ENCODE data around the gene LAG3.
A peak's percentile ranks its signal among the peaks of the same experiment; 100 is the strongest.

Gene LAG3

DNA sequence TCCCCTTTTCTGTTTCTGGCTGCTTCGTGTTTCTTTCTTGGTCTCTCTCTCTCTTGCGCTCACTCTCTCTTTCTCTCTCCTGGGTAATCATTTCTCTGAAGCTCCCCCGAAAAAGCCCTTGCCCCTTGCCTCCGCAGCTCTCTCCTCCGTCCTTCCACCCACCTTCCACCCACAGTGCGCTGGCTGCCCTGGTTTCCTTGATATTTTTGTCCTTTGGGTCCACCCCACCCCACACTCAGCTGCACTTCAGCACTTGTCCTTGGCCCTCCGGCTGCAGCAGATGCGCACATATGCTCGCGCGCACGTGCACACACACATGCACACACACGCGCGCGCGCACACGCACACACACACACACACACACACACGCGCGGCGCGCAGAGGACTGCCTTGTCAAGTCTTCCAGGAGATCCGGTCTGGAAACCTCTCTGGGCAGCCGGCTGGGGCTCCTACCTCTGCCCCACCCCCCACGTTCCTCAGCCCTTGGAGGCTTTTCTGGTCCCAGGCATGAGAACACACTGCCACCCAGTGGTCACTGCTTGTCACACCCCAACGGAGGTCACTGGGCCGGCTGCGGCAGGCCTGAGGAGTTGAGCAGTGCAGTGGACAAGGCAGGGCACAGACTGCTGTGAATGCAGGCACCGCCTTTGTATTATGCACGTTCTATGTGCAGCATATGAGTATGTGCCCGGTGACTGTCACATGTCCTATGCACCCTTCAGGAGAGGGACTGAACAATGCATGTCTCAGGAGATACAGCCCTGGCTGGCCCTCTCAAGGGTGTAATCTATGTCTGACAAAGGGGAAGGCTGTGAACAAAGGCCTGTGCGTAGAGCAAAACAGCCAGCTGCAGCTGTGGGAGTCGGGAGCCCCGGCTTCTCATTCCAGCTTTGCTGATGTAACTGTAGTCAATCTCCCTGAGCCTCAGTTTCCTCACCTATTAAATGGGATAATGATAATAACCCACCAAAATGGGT lies 6.5 kb downstream of the LAG3 start:
- peak overlapping the region; percentile 86 for H3K4me2 ChIP-seq
- H3K27ac ChIP-seq = no peak overlapping the region

DNA sequence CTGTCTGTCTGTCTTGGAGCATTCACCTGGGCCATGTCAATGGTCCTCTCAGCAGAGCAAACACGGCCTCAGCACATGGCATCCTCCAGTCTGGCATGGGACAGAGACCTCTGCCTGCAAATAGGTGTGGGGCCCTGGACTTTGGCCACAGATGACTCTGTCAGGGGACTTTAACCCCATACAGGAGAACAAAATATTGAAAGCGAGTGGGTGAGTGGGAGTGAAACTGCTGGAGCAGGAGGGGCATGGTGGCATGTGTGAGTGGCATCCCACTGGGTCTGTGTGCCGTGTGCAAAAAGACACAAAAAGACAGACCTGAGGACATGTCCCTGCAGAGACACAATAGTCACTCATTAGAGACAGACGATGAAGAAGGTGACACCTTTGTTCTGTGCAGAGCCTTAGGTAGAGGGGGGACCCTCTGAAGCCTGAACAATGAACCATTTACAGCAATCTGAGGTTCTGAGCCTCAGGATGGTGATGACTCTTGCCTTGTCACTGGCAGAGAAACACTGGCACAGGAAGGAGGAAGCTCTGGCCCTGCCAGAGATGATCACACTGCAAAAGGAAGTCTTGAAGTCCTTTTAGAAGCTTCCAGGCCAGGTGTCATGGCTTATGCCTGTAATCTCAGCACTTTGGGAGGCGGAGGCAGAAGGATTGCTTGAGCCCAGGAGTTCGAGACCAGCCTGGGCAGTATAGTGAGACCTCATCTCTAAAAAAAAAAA lies 7.5 kb downstream of the LAG3 start:
- H3K4me1 ChIP-seq = peaks cover 70% of the 10 kb centered on the region
- peak overlapping the region; percentile 86; the same call in 1 of the 2 replicates for H3K4me2 ChIP-seq
- peaks cover 22% of the 10 kb centered on the region; the same call in 1 of the 2 replicates for H4K20me1 ChIP-seq
- H3K9me3 ChIP-seq = no peaks in the 10 kb centered on the region
- no peak overlapping the region for H3K4me3 ChIP-seq
- H3K27ac ChIP-seq = no peak overlapping the region
- peaks cover 89% of the 10 kb centered on the region for H3K27me3 ChIP-seq
- no peak overlapping the region for H3K9ac ChIP-seq
- no peaks in the 10 kb centered on the region for H3K36me3 ChIP-seq
- no peak for TF ChIP-seq Cebpa-rat (IDR thresholded peaks at IDR 0.05)

More for the DNA sequence above, 6.5 kb downstream of the LAG3 start:
- no peak overlapping the region for H3K9ac ChIP-seq
- no peaks in the 10 kb centered on the region for H3K36me3 ChIP-seq
- no peak for TF ChIP-seq Cebpa-rat (IDR thresholded peaks at IDR 0.05)
- H3K9me3 ChIP-seq = no peaks in the 10 kb centered on the region
- peak overlapping the region; percentile 60 for H3K4me3 ChIP-seq
- H3K4me1 ChIP-seq = peaks cover 60% of the 10 kb centered on the region
- H3K27me3 ChIP-seq = peaks cover 89% of the 10 kb centered on the region
- peaks cover 29% of the 10 kb centered on the region; the same call in 1 of the 2 replicates for H4K20me1 ChIP-seq

DNA sequence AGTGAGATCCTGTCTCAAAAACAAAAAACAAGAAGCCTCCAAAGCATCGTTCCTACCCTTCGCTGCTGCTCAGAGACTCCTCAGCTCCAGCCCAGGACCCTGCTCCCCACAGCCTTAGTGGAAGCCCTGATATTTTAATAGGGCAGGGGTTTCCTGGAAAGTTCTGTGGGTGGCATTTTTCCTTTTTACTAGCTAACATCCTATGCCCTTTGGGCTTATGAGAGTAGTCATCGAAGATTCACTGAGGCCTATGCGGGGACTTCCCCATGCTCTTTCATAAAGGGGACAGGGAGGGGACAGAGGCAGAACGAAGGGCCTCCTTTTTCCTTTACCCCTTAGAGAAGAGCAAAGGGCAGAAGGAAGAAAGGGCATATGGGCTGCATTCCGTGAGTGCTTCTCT lies 8.3 kb downstream of the LAG3 start:
- Histone ChIP-seq H3K9ac (no peak overlapping the region), H3K36me3 (no peaks in the 10 kb centered on the region)
- TF ChIP-seq Cebpa-rat (IDR thresholded peaks at IDR 0.05) = no peak

DNA sequence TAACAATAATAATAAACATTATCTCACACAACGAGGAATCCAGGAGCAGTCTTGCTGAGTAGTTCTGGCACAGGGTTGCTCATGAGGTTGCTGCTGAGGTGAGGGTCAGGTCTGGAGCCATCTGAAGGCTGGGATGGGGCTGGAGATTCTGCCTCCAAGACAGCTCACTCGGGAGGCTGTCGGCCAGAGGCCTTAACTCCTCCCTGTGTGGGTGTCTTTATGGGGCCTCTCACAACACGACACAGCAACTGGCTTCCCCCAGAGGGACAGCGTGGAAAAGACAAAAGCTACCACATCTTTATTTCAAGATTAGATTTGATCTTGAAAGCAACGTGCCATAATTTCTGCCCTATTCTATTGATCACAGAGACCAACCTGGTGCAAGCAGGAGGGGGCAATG lies 9.8 kb downstream of the LAG3 start:
- Histone ChIP-seq H3K27me3 (peaks cover 86% of the 10 kb centered on the region), H3K9ac (peak overlapping the region; percentile 12; the same call in 1 of the 2 replicates), H3K36me3 (no peaks in the 10 kb centered on the region), H3K4me3 (no peak overlapping the region; the same call in 1 of the 2 replicates), H3K27ac (peak overlapping the region; percentile 36; the same call in 1 of the 2 replicates), H4K20me1 (peaks cover 21% of the 10 kb centered on the region; the same call in 1 of the 2 replicates), H3K4me2 (peak overlapping the region; percentile 76; the same call in 1 of the 2 replicates), H3K9me3 (no peaks in the 10 kb centered on the region), H3K4me1 (peaks cover 76% of the 10 kb centered on the region)
- no peak for TF ChIP-seq Cebpa-rat (IDR thresholded peaks at IDR 0.05)

More for the DNA sequence above, 8.3 kb downstream of the LAG3 start:
- no peaks in the 10 kb centered on the region for H3K9me3 ChIP-seq
- H4K20me1 ChIP-seq = peaks cover 21% of the 10 kb centered on the region; the same call in 1 of the 2 replicates
- H3K4me3 ChIP-seq = no peak overlapping the region
- no peak overlapping the region for H3K27ac ChIP-seq
- peaks cover 89% of the 10 kb centered on the region for H3K27me3 ChIP-seq
- H3K4me1 ChIP-seq = peaks cover 73% of the 10 kb centered on the region
- peak overlapping the region; percentile 17; the same call in 1 of the 2 replicates for H3K4me2 ChIP-seq

DNA sequence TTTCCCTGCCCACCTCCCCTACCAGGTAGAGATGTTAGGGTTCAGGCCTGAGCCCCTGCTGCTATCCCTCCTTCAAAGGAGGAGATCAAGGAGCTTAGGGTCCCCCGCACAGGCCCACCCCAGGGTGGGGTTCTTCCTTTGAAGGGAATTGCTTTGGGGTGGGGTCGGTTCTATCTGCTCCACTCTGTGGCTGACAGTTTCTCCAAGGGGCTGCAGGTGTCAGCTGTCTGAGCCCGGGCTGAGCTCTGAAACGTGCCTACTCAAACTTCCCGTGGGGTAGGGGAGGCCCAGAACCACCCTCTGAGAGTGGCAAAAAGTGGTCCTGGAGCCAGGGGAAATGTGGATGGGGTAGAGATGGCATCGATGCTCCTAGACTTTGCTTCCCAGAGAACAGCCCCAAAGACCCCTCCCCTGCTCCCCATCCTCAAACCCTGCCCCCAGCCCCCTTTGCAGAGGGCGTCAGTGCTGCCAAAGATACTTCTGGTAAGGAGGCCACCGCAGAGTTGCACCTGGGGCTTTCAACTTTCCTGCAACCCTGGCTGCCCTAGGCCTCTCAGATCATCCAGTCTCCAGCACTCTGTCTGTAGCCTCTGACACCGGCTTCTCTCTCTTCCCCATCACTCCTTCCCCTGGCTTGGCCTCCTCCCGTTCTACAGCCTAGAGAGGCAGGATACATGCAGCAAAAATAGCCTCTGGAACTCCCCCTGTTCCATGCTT lies 10.7 kb downstream of the LAG3 start:
- peak overlapping the region; percentile 40; the same call in 1 of the 2 replicates for H3K9ac ChIP-seq
- H3K36me3 ChIP-seq = no peaks in the 10 kb centered on the region
- peaks cover 16% of the 10 kb centered on the region; the same call in 1 of the 2 replicates for H4K20me1 ChIP-seq
- peak overlapping the region; percentile 36; the same call in 1 of the 2 replicates for H3K27ac ChIP-seq
- peaks cover 86% of the 10 kb centered on the region for H3K27me3 ChIP-seq
- H3K9me3 ChIP-seq = no peaks in the 10 kb centered on the region
- no peak for TF ChIP-seq Cebpa-rat (IDR thresholded peaks at IDR 0.05)
- peaks cover 73% of the 10 kb centered on the region for H3K4me1 ChIP-seq
- H3K4me3 ChIP-seq = no peak overlapping the region; the same call in 1 of the 2 replicates
- peak overlapping the region; percentile 76 for H3K4me2 ChIP-seq

DNA sequence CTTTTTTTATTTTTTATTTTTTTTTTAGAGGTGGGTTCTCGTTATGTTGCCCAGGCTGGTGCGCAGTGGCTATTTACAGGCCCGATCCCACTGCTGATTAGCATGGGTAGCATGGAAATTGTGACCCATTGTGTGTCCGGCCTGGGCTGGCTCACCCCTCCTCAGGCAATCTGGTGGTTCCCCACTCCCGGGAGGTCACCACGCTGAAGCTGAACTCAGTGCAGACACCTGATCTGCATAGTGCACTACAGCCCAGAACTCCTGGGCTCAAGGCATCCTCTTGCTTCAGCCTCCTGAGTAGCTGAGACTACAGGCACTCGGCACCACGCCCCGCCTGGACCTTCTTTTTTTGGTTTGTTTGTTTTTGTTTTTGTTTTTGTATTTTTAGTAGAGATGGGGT lies 11.5 kb downstream of the LAG3 start:
- no peak overlapping the region; the same call in 1 of the 2 replicates for H3K27ac ChIP-seq
- H3K36me3 ChIP-seq = no peaks in the 10 kb centered on the region
- no peaks in the 10 kb centered on the region for H3K9me3 ChIP-seq
- H3K9ac ChIP-seq = no peak overlapping the region
- TF ChIP-seq Cebpa-rat (IDR thresholded peaks at IDR 0.05) = no peak
- H4K20me1 ChIP-seq = peaks cover 14% of the 10 kb centered on the region; the same call in 1 of the 2 replicates
- H3K4me1 ChIP-seq = peaks cover 65% of the 10 kb centered on the region
- H3K4me2 ChIP-seq = peak overlapping the region; percentile 76
- peaks cover 85% of the 10 kb centered on the region for H3K27me3 ChIP-seq
- H3K4me3 ChIP-seq = no peak overlapping the region

DNA sequence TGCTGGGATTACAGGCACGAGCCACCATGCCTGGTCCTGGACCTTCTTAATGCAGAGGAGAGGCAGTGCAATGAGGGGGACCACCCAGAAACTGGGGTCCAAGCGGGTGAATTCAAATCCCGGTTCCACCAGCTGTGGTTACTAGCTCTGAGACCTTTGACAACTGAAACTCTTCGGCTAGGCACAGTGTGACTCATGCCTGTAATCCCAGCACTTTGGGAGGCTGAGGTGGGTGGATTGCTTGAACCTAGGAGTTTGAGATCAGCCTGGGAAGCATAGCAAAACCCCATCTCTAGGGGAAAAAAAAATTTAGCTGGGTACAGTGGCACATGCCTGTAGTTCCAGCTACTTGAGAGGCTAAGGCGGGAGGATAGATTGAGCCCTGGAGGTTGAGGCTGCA lies 12.0 kb downstream of the LAG3 start:
- Histone ChIP-seq H3K4me1 (peaks cover 64% of the 10 kb centered on the region), H3K27ac (no peak overlapping the region), H3K4me2 (peak overlapping the region; percentile 76), H4K20me1 (peaks cover 19% of the 10 kb centered on the region; the same call in 1 of the 2 replicates), H3K4me3 (no peak overlapping the region), H3K9me3 (no peaks in the 10 kb centered on the region), H3K36me3 (no peaks in the 10 kb centered on the region), H3K9ac (no peak overlapping the region), H3K27me3 (peaks cover 90% of the 10 kb centered on the region)
- TF ChIP-seq Cebpa-rat (IDR thresholded peaks at IDR 0.05) = no peak

DNA sequence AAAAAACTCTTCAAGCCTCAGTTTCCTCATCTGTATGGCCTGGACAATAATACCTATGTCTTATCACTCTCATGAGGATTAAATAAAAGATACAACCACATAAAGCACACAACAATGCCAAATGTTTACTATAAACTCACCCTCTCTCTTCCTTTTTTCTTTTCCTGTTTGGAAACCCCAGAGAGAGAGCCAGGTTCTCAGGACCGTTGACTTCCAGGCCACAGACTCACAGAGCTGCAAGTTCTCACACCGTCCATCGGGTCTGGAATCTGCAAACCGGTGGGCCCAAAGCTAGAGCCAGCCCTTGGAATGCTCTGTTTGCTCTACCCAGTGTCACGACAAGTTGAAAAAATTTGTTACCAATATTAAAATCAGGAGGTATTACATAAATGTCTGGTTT lies 12.4 kb downstream of the LAG3 start:
- H3K4me1 ChIP-seq = peaks cover 64% of the 10 kb centered on the region

More for the DNA sequence above, 12.4 kb downstream of the LAG3 start:
- H3K4me2 ChIP-seq = peak overlapping the region; percentile 76
- H3K27me3 ChIP-seq = peaks cover 91% of the 10 kb centered on the region
- no peaks in the 10 kb centered on the region for H3K36me3 ChIP-seq
- H3K9ac ChIP-seq = no peak overlapping the region
- H3K27ac ChIP-seq = no peak overlapping the region
- H3K9me3 ChIP-seq = no peaks in the 10 kb centered on the region
- no peak overlapping the region for H3K4me3 ChIP-seq
- no peak for TF ChIP-seq Cebpa-rat (IDR thresholded peaks at IDR 0.05)
- H4K20me1 ChIP-seq = peaks cover 23% of the 10 kb centered on the region; the same call in 1 of the 2 replicates

Measured in BLaER1 (cell line).